Skeletal muscle satellite cell (primary cell): ENCODE results near the gene NLRP4.

Source experiments
- H3K27me3 ChIP-seq: 2 replicates; pipeline ENCODE4 v1.7.0; 2013; ENCODE audit warnings: low read length; ENCODE audit not compliant: control insufficient read depth, insufficient read depth
- H3K36me3 ChIP-seq: 2 replicates; pipeline ENCODE4 v1.7.0; 2013; ENCODE audit warnings: mild to moderate bottlenecking, control low read depth, low read length; ENCODE audit not compliant: insufficient read depth
- H3K4me1 ChIP-seq: 2 replicates; pipeline ENCODE4 v1.7.0; 2013; ENCODE audit warnings: low read length; ENCODE audit not compliant: control insufficient read depth, insufficient read depth
- H3K4me2 ChIP-seq: 2 replicates; pipeline ENCODE4 v1.7.0; 2013; ENCODE audit warnings: mild to moderate bottlenecking, low read length
- H3K4me3 ChIP-seq: 2 replicates; pipeline ENCODE4 v1.7.0; 2013; ENCODE audit warnings: low read length
- H3K9ac ChIP-seq: 2 replicates; pipeline ENCODE4 v1.7.0; 2013; ENCODE audit warnings: mild to moderate bottlenecking, low read depth, low read length, moderate library complexity
- H3K9me3 ChIP-seq: replicated peaks from 2 replicates; pipeline ENCODE4 v1.7.0; 2013; ENCODE audit warnings: mild to moderate bottlenecking, control low read depth, low read length

Gene NLRP4

GRCh38 chr19:55930996-55931515 lies 94.7 kb downstream of the NLRP4 start:
- peaks cover 23% of the 10 kb centered on the region for H3K9me3 ChIP-seq
- no peaks in the 10 kb centered on the region for H3K4me1 ChIP-seq
- H3K4me2 ChIP-seq = no peak overlapping the region
- H3K27me3 ChIP-seq = no peaks in the 10 kb centered on the region
- H3K36me3 ChIP-seq = no peaks in the 10 kb centered on the region
- no peak overlapping the region for H3K4me3 ChIP-seq
- H3K9ac ChIP-seq = no peak overlapping the region
